ENCODE measurements around the gene LRRFIP1. TPM values are rescaled to one million over a fixed set of nuclear protein-coding genes. Genes with fewer than 3 reads are reported as not detected.

The LRRFIP1 gene
- total and polyA plus RNA-seq, 2 donors (not counting 3 experiments of a cell fraction or from before 2014, with no cell fraction given), result 39.2 to 179 TPM

- H3K9me3 ChIP-seq (replicated peaks; ENCODE audit: control insufficient read depth, insufficient read depth, low read length), result no peaks in the 10 kb centered on the region
- H3K9ac ChIP-seq (replicated peaks; ENCODE audit: extremely low read depth, insufficient read depth, low read length), result no peak overlapping the region
- dilution Hi-C loops (cut with MboI; ENCODE audit: extremely low pct_ligation_motif_present, low sequenced_read_pairs) (no loop called here), intact Hi-C loops (cut with micrococcal nuclease) (no loop called here)
- H3K79me2 ChIP-seq (ENCODE audit: control insufficient read depth, insufficient read depth, low read length), result peaks cover 2% of the 10 kb centered on the region
- H3K4me2 ChIP-seq (ENCODE audit: insufficient read depth, low read length), result no peak overlapping the region
- no peak overlapping the region for H2AFZ ChIP-seq (ENCODE audit: low read depth, low read length)
- POLR2A ChIA-PET, result no interaction called here
- no peak for TF ChIP-seq MYC (IDR thresholded peaks at IDR 0.05; ENCODE audit: low read depth, low read length)
- TF ChIP-seq POLR2A (IDR thresholded peaks at IDR 0.05; ENCODE audit: low read depth, low read length), result no peak
- no peak for TF ChIP-seq MAX (IDR thresholded peaks at IDR 0.05; ENCODE audit: insufficient read depth, insufficient read length)
- no peak for TF ChIP-seq GATA2 (IDR thresholded peaks at IDR 0.05; ENCODE audit: insufficient read depth, insufficient read length, low read depth, low read length)
- no peak for TF ChIP-seq EZH2 (IDR thresholded peaks at IDR 0.05; ENCODE audit: borderline replicate concordance, low read depth, low read length, severe bottlenecking)
- no peak for TF ChIP-seq JUN (IDR thresholded peaks at IDR 0.05; ENCODE audit: borderline replicate concordance, insufficient read depth, insufficient read length, low read depth)
- TF ChIP-seq FOS (IDR thresholded peaks at IDR 0.05; ENCODE audit: borderline replicate concordance, insufficient read depth, low read length), result no peak
- no peak for TF ChIP-seq POLR2AphosphoS5 (IDR thresholded peaks at IDR 0.05; ENCODE audit: insufficient read depth, low read depth, low read length)
- no peak for TF ChIP-seq CTCF (IDR thresholded peaks at IDR 0.05; ENCODE audit: extremely low read depth in 1 of 2, insufficient read depth in 1 of 2, low read depth in 1 of 2, low read length in 2 of 2)
- FAIRE-seq, result no peak
- no peaks in the 10 kb centered on the region for H3K27me3 ChIP-seq (ENCODE audit: control insufficient read depth in 2 of 2, insufficient read depth in 2 of 2, low read length in 2 of 2)
- no peaks in the 10 kb centered on the region for H4K20me1 ChIP-seq (replicated peaks; ENCODE audit: control insufficient read depth, extremely low read depth, insufficient read depth, low read length)
- H3K4me3 ChIP-seq (replicated peaks in 1 of 3; ENCODE audit: insufficient read depth in 1 of 3, low read depth in 1 of 3, low read length in 3 of 3), result no peak overlapping the region
- H3K4me1 ChIP-seq (ENCODE audit: control insufficient read depth, extremely low read depth, insufficient read depth, low read length), result peaks cover 10% of the 10 kb centered on the region
- CTCF ChIA-PET, result interaction anchor here (1.3 kb wide), 1 partner anchor 113 kb away, joined by 3 read pairs; no protein-coding TSS in a partner anchor
- H3K27ac ChIP-seq (ENCODE audit: insufficient read depth, low read depth, low read length), result no peak overlapping the region
- H3K9me1 ChIP-seq (replicated peaks; ENCODE audit: control insufficient read depth, extremely low read depth, insufficient read depth, low read length), result no peaks in the 10 kb centered on the region
- no peak for DNase-seq (ENCODE audit: low read depth, low spot score)
- BruUV-seq (replicated peaks), result no TSS peak
- peaks cover 0 to 9% of the 10 kb centered on the region in 2 experiments for H3K36me3 ChIP-seq (ENCODE audit: control insufficient read depth in 2 of 2, extremely low read depth in 1 of 2, insufficient read depth in 2 of 2, low read length in 2 of 2)
Measured at GRCh38 chr2:237631801-237632585, 4.6 kb downstream of the LRRFIP1 start.

All from endothelial cell of umbilical vein (primary cell).